DMS53 (cell line): ENCODE results near the gene SPSB1.

ENCODE experiments used
- DNase-seq: peaks from one replicate; lab custom pipeline; 2025; lab: John Stamatoyannopoulos, UW

The SPSB1 gene

GRCh38 chr1:9300573-9300972 lies 7.9 kb downstream of the SPSB1 start:
- DNase-seq = no peak

- DNase-seq = peak; percentile 85
These were observed 10.2 kb downstream of the SPSB1 start for GRCh38 chr1:9302745-9303524.

DNA sequence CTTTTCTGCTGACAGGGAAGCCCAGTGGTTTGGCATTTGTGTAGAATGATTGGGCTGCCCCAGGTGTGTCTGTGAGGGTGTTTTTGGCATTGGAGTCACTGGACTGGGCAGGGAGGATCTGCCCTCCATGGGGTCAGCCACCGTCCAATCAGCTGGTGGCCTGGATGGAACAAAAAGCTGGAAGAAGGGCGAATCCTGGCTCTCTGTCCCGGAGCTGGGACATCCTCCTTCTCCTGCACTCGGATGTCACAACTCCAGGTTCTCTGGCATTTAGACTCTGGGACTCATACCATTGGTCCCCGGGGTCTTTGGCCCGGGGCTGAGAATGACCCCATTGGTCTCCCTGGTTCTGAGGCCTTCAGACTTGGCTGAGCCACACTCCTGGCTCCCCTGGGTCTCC lies 11.2 kb downstream of the SPSB1 start:
- no peak for DNase-seq

DNA sequence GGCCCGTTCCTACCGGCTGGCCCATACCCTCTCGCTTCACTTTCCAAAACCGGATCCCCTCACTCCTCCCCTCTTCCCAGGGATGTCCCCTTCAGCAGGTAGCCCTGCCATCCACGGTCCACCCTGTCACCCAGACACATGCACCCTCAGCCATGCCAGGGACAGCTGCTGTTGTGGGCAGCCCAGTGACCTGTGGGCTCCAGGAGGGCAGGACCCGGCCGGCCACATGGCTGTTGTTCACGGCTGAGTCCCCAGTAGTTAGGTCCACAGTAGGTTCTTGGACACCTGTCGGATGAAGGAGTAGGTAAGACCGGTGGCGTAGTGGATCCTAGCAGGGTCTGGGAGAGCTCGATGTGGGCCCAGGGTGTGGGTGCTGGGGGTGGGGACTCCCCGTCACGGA lies 12.5 kb downstream of the SPSB1 start:
- DNase-seq = no peak

- DNase-seq = no peak
These were observed 13.3 kb downstream of the SPSB1 start for GRCh38 chr1:9306006-9306405.

DNA sequence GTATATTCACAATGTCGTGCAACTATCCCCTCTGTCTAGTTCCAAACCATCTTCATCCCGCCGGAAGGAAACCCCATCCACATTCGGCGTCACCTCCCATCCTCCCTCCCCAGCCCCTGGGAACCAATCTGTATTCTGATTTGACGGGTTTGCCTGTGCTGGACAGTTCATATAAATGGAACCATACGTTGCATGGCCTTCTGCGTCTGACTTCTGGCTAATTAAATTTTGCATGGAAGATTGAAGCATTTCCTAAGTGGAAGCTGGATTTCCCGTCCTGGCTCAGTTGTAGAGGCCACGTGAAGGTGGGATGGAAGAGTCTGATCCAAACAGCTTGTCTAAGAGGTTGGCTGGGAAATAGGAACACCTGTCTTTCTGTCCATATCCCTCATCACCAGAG lies 14.6 kb downstream of the SPSB1 start:
- no peak for DNase-seq

DNA sequence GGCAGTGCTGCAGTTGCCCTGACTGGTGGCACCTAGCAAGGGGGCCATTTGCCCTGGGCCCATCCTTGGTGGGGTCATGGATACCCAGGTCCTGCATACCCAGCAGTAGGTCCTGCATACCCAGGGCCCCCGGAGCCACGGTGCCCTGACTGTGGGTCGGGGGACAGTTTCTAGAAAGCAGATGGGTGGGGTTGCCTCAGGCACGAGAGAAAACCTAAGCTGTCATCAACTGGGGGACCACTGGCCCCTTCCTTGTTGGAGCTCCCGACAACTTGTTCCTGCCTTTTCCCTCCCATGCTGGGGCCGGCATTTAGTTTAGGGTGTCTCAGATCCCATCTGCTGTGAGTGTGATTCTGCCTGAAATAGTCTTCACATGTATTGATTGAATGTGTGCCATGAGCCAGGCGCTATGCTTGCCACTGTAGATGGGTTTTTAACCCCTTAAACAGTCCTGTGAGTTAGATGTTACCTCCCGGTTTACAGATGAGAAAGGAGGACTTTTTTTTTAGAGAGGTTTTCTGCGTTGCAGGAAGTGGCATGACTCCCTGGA lies 15.6 kb downstream of the SPSB1 start:
- no peak for DNase-seq

- no peak for DNase-seq
These were observed 16.4 kb downstream of the SPSB1 start for GRCh38 chr1:9309080-9309479.

DNA sequence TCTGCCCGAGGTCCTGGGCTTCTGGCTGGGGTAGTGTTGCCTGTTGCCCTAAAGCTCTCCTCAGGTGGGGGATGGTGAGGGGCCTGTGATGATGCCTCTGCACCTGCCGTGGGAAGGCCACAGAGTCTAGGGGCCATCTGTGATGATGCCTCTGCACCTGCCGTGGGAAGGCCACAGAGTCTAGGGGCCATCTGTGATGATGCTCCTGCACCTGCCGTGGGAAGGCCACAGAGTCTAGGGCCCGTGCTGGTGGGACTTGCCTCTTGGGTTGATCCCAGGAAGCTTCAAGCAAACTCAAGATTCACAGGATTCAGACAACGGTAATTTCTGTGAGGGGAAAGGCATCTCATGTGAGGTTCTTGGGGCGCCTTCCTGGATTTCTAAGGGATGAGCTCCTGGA lies 17.3 kb downstream of the SPSB1 start:
- no peak for DNase-seq

DNA sequence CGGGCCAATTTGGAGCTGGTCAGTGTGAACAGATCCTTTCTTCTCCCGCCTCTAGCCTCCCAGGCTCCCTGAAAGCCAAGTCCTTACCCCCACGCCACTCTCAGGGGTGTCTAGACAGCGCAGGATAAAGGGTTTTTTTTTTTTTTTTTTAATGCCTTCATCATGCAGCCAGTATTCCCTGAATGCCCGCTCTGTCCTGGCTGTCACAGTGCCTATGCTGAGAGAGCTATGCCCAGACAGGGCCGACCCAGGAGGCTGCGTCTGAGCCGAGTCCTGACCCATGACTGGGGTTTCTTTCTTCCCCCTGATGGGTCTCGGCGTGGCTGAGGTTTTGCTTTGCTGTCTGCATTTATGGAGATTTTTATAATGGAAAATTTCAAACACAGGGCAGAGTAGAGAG lies 18.3 kb downstream of the SPSB1 start:
- no peak for DNase-seq

GRCh38 chr1:9311479-9311878 lies 18.8 kb downstream of the SPSB1 start:
- no peak for DNase-seq

GRCh38 chr1:9312168-9312720 lies 19.6 kb downstream of the SPSB1 start:
- no peak for DNase-seq

DNA sequence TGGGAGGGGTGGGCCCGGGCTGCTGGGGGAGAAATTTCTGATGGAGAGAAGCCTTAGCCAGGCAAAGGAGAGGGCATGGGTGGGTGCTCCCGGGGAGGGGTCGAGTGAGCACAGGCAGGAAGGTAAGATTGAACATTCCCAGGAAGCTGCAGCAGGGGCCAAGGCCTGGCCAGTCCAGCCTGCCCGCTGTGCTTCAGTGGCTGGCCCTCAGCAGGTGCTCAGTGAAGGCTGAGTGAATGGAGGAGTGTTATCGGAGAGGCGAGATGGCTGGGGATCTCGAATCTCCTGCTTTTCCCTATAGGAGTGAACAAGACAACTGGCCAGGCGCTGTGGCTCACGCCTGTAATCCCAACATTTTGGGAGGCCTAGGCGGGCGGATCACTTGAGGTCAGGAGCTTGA lies 20.9 kb downstream of the SPSB1 start:
- no peak for DNase-seq

GRCh38 chr1:9314111-9314510 lies 21.4 kb downstream of the SPSB1 start:
- no peak for DNase-seq

DNA sequence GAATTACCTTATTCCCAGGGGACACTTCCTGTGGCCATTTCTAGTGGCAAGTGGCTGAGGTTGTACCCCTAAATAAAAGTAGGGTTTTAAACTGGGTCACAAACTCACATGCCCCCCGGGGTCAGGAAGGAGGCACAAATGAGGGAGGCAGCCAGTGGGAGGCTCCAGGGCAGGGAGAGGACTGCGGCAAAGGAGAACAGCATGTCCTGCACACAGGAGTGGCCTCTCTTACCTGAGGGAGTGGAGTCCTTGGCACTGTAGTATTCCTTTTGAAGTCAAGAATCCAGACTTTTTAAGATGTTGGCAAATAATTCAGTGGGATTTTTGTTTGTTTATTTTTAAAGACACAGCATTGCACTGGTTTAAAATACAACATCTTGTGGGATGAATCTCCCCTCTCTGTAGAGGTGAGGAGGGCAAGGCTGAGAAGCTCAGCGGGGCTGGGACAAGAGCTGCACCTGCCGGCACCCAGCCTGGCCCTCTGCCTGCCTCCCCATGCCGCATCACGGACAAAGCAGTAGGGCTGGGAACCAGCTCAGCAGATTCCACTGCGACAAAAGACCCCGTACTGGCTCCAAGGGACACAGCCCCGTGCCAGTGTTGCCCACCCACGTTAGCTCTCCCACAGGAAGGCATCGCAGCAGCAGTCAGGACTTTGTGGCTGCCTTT lies 22.2 kb downstream of the SPSB1 start:
- no peak for DNase-seq

DNA sequence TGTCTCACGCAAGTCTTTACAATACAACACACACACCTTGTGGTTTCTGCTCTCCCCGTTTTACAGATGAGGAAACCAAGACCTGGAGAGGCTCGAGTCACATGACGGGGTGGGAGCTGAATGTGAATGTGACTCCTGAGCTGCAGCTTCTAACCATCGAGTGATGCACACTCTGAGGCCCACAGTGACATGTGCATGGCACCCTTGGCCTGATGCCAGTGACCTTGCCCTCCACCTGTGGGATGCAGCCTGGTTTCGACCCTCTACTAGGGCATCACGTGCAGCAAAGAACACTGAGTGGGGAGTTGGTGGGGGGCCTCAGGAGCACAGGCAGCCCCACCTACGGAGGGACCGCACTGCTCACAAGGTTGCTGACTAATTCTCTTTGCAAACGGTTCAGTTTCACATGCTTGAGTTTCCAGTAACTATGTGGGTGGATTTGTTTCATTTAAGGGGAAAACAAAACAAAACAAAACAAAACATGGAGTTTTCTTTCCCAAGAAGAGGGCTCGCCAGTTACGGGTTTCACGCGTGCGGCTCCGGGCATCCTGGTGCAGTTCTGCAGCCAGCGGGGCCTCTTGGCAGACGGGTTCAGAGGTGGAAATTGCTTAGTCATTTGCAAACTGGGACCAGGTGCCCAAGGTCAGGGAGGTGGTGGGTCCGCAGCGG lies 22.9 kb downstream of the SPSB1 start:
- peak; percentile 22 for DNase-seq

- no peak for DNase-seq
These were observed 23.4 kb downstream of the SPSB1 start for GRCh38 chr1:9316080-9316444.

DNA sequence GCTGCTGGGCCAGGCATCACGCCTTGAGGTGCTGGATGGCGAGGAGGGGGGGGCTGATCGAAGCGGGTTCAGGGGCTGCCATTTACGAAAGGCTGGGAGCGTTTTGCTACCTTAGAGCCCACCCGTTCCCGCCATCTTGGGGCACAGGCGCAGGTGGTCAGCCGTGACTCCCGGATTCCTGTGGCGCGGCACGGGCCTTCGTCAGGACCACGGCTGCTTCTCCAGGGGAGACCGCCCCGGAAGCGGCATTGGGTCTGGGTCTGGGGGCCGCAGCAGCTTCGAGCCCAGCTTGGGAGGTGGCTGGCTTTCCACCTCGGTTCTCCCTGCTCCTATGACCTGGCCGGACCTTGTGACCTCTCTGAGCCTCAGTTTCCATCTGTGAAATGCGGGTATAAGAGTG lies 23.8 kb downstream of the SPSB1 start:
- DNase-seq = no peak

- no peak for DNase-seq
These were observed 24.4 kb downstream of the SPSB1 start for GRCh38 chr1:9317072-9317471.

GRCh38 chr1:9317591-9318417 lies 25.1 kb downstream of the SPSB1 start:
- DNase-seq = no peak

DNA sequence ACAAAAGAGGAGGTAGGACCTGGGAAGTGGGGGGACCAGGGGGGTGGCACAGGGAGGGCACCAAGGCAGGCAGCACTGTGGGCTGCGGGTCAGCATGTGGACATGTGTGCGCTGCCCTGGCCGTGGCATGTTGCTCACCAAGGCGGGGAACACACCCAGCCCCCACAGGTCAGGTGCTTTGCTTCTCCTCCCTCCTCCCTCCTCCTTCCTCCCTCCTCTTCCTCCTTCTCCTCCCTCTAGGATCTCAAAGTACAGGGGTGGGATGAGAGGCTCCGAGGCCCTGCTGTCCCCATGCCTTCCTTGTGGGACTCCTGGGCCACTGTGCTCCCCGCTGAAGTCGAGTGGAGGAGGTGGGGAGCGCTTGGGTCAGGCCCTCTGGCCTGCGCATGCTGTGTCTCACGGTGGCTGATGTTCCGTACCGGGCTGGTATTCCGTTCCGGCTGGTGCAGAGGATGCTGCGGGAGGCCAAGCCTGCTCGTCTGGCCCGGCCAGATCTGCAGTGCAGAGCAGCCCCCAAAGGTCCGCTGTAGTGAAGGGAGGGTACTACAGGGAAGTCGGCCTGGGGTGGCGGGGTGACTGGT lies 26.6 kb downstream of the SPSB1 start:
- no peak for DNase-seq
